Skeletal muscle tissue (tissue), 4 donors: ENCODE data around the gene GAS2L2. TPM values are rescaled to one million over a fixed set of nuclear protein-coding genes. Genes with fewer than 3 reads are reported as not detected.

ENCODE experiments used
- H3K27ac ChIP-seq: one replicate; pipeline ENCODE4 v1.7.0; 2013; ENCODE audit warnings: mild to moderate bottlenecking, low read depth, low read length, inconsistent platforms
- H3K27me3 ChIP-seq, 3 donors: one replicate each; pipeline ENCODE4 v1.7.0; 2013; ENCODE audit warnings: low read length in 3 of 3; ENCODE audit not compliant: control insufficient read depth in 3 of 3, insufficient read depth in 3 of 3
- H3K36me3 ChIP-seq, 3 donors: one replicate each; pipeline ENCODE4 v1.7.0; 2013; ENCODE audit warnings: low read length in 3 of 3; ENCODE audit not compliant: control insufficient read depth in 3 of 3, insufficient read depth in 3 of 3
- H3K4me1 ChIP-seq, 3 donors: one replicate each; pipeline ENCODE4 v1.7.0; 2013; ENCODE audit warnings: low read length in 3 of 3, mild to moderate bottlenecking in 3 of 3; ENCODE audit not compliant: control insufficient read depth in 3 of 3, insufficient read depth in 3 of 3
- H3K4me3 ChIP-seq, 3 donors: one replicate each; pipeline ENCODE4 v1.7.0; 2013; ENCODE audit warnings: low read length in 3 of 3
- H3K9ac ChIP-seq, 3 donors: one replicate each; pipeline ENCODE4 v1.7.0; 2013; ENCODE audit warnings: low read length in 3 of 3, mild to moderate bottlenecking in 3 of 3, moderate library complexity in 2 of 3, low read depth in 1 of 3
- H3K9me3 ChIP-seq, 3 donors: one replicate each; pipeline ENCODE4 v1.7.0; 2013; ENCODE audit warnings: low read length in 3 of 3; ENCODE audit not compliant: control insufficient read depth in 3 of 3
- total RNA-seq: library from RNA; depleted of rRNA; stranded (reverse); fragments of >200 nt; gene quantifications from one replicate; pipeline ENCODE4 v1.2.3, GENCODE V29; 2014
- donor health status: Osteomylitis.

GAS2L2 gene
- total RNA-seq, 1 donor from 2014 or later = not detected

- H3K27ac ChIP-seq = no peak within 1 kb of the TSS
- no peaks in the 10 kb centered on the region for H3K9me3 ChIP-seq
- peak within 1 kb of the TSS; percentile 74 to 83 (median 76) for H3K9ac ChIP-seq
- H3K27me3 ChIP-seq = no peaks in the 10 kb centered on the region
- peaks cover 12 to 21% (median 19%) of the 10 kb centered on the region in 3 donors for H3K4me1 ChIP-seq
- H3K36me3 ChIP-seq = peaks cover 0 to 2% (median 2%) of the 10 kb centered on the region in 3 donors
- peak within 1 kb of the TSS; percentile 72 to 76 (median 73) for H3K4me3 ChIP-seq
Observed at GRCh38 chr17:35731239-35731916, 21.7 kb downstream of the GAS2L2 start, which contains the start of gene RASL10B. TSS of gene RASL10B (plus strand) at chr17:35731639. CDS start at chr17:35735185, 3,546 bp downstream.

GRCh38 chr17:35730400-35731005 lies 22.5 kb downstream of the GAS2L2 start:
- Histone ChIP-seq H3K27me3 (no peaks in the 10 kb centered on the region), H3K27ac (no peak overlapping the region), H3K4me3 (peak overlapping the region in 1 of 3 donors; percentile 72), H3K9ac (no peak overlapping the region), H3K4me1 (peaks cover 12 to 25% (median 24%) of the 10 kb centered on the region in 3 donors), H3K36me3 (peaks cover 0 to 8% (median 6%) of the 10 kb centered on the region in 3 donors), H3K9me3 (no peaks in the 10 kb centered on the region)

- H3K27ac ChIP-seq = no peak overlapping the region
- H3K9me3 ChIP-seq = no peaks in the 10 kb centered on the region
- H3K4me1 ChIP-seq = peaks cover 12 to 25% (median 24%) of the 10 kb centered on the region in 3 donors
- H3K36me3 ChIP-seq = peaks cover 9 to 19% (median 12%) of the 10 kb centered on the region in 3 donors
- no peaks in the 10 kb centered on the region for H3K27me3 ChIP-seq
- no peak overlapping the region for H3K4me3 ChIP-seq
- H3K9ac ChIP-seq = no peak overlapping the region
Observed at GRCh38 chr17:35729405-35729833, 23.6 kb downstream of the GAS2L2 start.

- Histone ChIP-seq H3K36me3 (peaks cover 18 to 27% (median 20%) of the 10 kb centered on the region in 3 donors), H3K27ac (no peak overlapping the region), H3K9me3 (no peaks in the 10 kb centered on the region), H3K4me1 (peaks cover 12 to 25% (median 24%) of the 10 kb centered on the region in 3 donors), H3K9ac (no peak overlapping the region), H3K27me3 (no peaks in the 10 kb centered on the region), H3K4me3 (no peak overlapping the region)
Observed at GRCh38 chr17:35728551-35728950, 24.5 kb downstream of the GAS2L2 start.

GRCh38 chr17:35727635-35728034 lies 25.4 kb downstream of the GAS2L2 start:
- no peak overlapping the region for H3K9ac ChIP-seq
- no peaks in the 10 kb centered on the region for H3K27me3 ChIP-seq
- H3K4me1 ChIP-seq = peaks cover 12 to 24% (median 22%) of the 10 kb centered on the region in 3 donors
- no peak overlapping the region for H3K4me3 ChIP-seq
- H3K27ac ChIP-seq = no peak overlapping the region
- no peaks in the 10 kb centered on the region for H3K9me3 ChIP-seq
- peaks cover 21 to 33% (median 23%) of the 10 kb centered on the region in 3 donors for H3K36me3 ChIP-seq

- H3K9me3 ChIP-seq = no peaks in the 10 kb centered on the region
- peaks cover 21 to 33% (median 23%) of the 10 kb centered on the region in 3 donors for H3K36me3 ChIP-seq
- no peak overlapping the region for H3K27ac ChIP-seq
- peaks cover 9 to 24% (median 17%) of the 10 kb centered on the region in 3 donors for H3K4me1 ChIP-seq
- H3K4me3 ChIP-seq = no peak overlapping the region
- no peak overlapping the region for H3K9ac ChIP-seq
- H3K27me3 ChIP-seq = no peaks in the 10 kb centered on the region
Observed at GRCh38 chr17:35726953-35727460, 26.0 kb downstream of the GAS2L2 start.

GRCh38 chr17:35726127-35726952 lies 26.7 kb downstream of the GAS2L2 start:
- Histone ChIP-seq H3K27ac (no peak overlapping the region), H3K36me3 (peaks cover 21 to 33% (median 25%) of the 10 kb centered on the region in 3 donors), H3K4me1 (peaks cover 8 to 23% (median 16%) of the 10 kb centered on the region in 3 donors), H3K27me3 (no peaks in the 10 kb centered on the region), H3K4me3 (no peak overlapping the region), H3K9ac (no peak overlapping the region), H3K9me3 (no peaks in the 10 kb centered on the region)

- Histone ChIP-seq H3K4me3 (no peak overlapping the region), H3K36me3 (peaks cover 21 to 33% (median 27%) of the 10 kb centered on the region in 3 donors), H3K27me3 (no peaks in the 10 kb centered on the region), H3K27ac (no peak overlapping the region), H3K9me3 (no peaks in the 10 kb centered on the region), H3K4me1 (peaks cover 2 to 18% (median 10%) of the 10 kb centered on the region in 3 donors), H3K9ac (no peak overlapping the region)
Observed at GRCh38 chr17:35725802-35726126, 27.3 kb downstream of the GAS2L2 start.

- H3K36me3 ChIP-seq = peaks cover 21 to 33% (median 27%) of the 10 kb centered on the region in 3 donors
Observed at GRCh38 chr17:35725058-35725457, 28.0 kb downstream of the GAS2L2 start.

More at GRCh38 chr17:35725058-35725457, 28.0 kb downstream of the GAS2L2 start:
- Histone ChIP-seq H3K9me3 (no peaks in the 10 kb centered on the region), H3K27me3 (no peaks in the 10 kb centered on the region), H3K9ac (no peak overlapping the region), H3K27ac (no peak overlapping the region), H3K4me3 (no peak overlapping the region), H3K4me1 (peaks cover 0 to 14% (median 8%) of the 10 kb centered on the region in 3 donors)
